Stimulated activated CD4-positive, alpha-beta T cell treated with anti-CD3 and anti-CD28 coated beads, TNF-alpha, amount 100 ng/mL, for 4 hours (primary cell): ENCODE measurements around the gene CLDN3.
"Not testable (repeated sequence)": the region's sequence is repeated elsewhere in the genome, so short reads cannot be mapped to it uniquely, and the experiment has no call there.

Source experiments
- DNase-seq, 3 experiments: peaks; one replicate each; pipeline ENCODE4 v3.0.0-alpha.2; 2020; ENCODE audit warnings: low read depth in 3 of 3

Gene CLDN3

GRCh38 chr7:73770002-73770859 is at the start of gene CLDN3:
CLDN3 (minus strand) TSS chr7:73770270; CDS start chr7:73770049, 221 bp downstream.
- DNase-seq = no peak

- no peak for DNase-seq
Measured at GRCh38 chr7:73817121-73817520, 47.1 kb upstream of the CLDN3 start.

GRCh38 chr7:73815436-73815835 is 45.4 kb upstream of the CLDN3 start:
- DNase-seq = no peak

GRCh38 chr7:73812996-73813395 is 42.9 kb upstream of the CLDN3 start:
- no peak for DNase-seq

- peak; percentile 26 to 34 (median 26) for DNase-seq
Measured at GRCh38 chr7:73811760-73812168, 41.7 kb upstream of the CLDN3 start.

GRCh38 chr7:73810998-73811360 is 40.9 kb upstream of the CLDN3 start:
- no peak for DNase-seq

- no peak for DNase-seq
Measured at GRCh38 chr7:73809467-73809951, 39.4 kb upstream of the CLDN3 start.

- DNase-seq = no peak
Measured at GRCh38 chr7:73802459-73802858, 32.4 kb upstream of the CLDN3 start.

GRCh38 chr7:73801577-73801976 is 31.5 kb upstream of the CLDN3 start:
- DNase-seq = no peak

GRCh38 chr7:73799282-73800141 is 29.4 kb upstream of the CLDN3 start:
- no peak for DNase-seq

GRCh38 chr7:73797176-73797575 is 27.1 kb upstream of the CLDN3 start:
- DNase-seq = not testable (repeated sequence)

- not testable (repeated sequence) for DNase-seq
Measured at GRCh38 chr7:73796656-73797055, 26.6 kb upstream of the CLDN3 start.

GRCh38 chr7:73795188-73795587 is 25.1 kb upstream of the CLDN3 start:
- DNase-seq = not testable (repeated sequence)

- not testable (repeated sequence) for DNase-seq
Measured at GRCh38 chr7:73791170-73791690, 21.2 kb upstream of the CLDN3 start.

GRCh38 chr7:73789051-73789450 is 19.0 kb upstream of the CLDN3 start:
- no peak for DNase-seq

GRCh38 chr7:73787786-73788048 is 17.6 kb upstream of the CLDN3 start:
- not testable (repeated sequence) for DNase-seq

GRCh38 chr7:73786588-73786987 is 16.5 kb upstream of the CLDN3 start:
- no peak for DNase-seq

- DNase-seq = no peak
Measured at GRCh38 chr7:73779517-73779916, 9.4 kb upstream of the CLDN3 start.

GRCh38 chr7:73778801-73779389 is 8.8 kb upstream of the CLDN3 start:
- DNase-seq = no peak

- no peak for DNase-seq
Measured at GRCh38 chr7:73774923-73775322, 4.9 kb upstream of the CLDN3 start.

GRCh38 chr7:73773700-73774517 is 3.8 kb upstream of the CLDN3 start:
- DNase-seq = no peak
